ENCODE results near the gene GABARAP. TPM values are rescaled to one million over a fixed set of nuclear protein-coding genes. Genes with fewer than 3 reads are reported as not detected.
A peak's percentile ranks its signal among the peaks of the same experiment; 100 is the strongest.

GABARAP gene
- total and polyA plus RNA-seq, 12 donors: 440 to 733 (median 517) TPM

DNA sequence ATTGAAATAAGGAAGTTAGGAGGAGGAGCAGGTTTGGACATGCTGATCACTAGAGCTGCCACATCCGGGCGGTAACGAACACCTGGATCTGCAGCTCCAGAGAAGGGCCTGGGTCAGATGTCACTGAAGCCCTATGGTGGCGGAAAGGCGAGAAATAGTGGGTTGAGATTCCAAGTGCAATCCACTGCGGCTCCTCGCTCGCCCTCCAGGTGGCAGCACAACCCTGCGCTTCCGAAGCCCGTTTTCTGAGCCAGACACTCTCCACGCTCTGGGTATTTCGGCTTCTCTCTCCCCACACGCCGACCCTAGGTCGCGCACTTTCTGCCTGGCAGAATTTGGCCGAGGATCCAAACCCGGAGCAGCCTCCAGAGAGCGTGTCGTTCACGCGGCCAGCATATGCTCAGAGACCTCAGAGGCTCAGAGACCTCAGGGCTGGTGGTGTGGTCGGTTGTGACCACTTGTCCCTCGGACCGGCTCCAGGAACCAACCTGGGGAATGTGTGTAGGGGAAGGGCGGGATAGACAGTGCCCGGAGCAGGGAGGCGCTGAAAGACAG, 38.3 kb upstream of the GABARAP start:
- ATAC-seq (peak; percentile 51 to 78 (median 67)), DNase-seq (peak; percentile 83 to 86)
- H3K4me1 ChIP-seq: peaks cover 0 to 53% (median 28%) of the 10 kb centered on the region in 9 donors
- peaks cover 0 to 23% (median 7%) of the 10 kb centered on the region in 9 donors for H3K36me3 ChIP-seq
- TF ChIP-seq, protein P1, sequence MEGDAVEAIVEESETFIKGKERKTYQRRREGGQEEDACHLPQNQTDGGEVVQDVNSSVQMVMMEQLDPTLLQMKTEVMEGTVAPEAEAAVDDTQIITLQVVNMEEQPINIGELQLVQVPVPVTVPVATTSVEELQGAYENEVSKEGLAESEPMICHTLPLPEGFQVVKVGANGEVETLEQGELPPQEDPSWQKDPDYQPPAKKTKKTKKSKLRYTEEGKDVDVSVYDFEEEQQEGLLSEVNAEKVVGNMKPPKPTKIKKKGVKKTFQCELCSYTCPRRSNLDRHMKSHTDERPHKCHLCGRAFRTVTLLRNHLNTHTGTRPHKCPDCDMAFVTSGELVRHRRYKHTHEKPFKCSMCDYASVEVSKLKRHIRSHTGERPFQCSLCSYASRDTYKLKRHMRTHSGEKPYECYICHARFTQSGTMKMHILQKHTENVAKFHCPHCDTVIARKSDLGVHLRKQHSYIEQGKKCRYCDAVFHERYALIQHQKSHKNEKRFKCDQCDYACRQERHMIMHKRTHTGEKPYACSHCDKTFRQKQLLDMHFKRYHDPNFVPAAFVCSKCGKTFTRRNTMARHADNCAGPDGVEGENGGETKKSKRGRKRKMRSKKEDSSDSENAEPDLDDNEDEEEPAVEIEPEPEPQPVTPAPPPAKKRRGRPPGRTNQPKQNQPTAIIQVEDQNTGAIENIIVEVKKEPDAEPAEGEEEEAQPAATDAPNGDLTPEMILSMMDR (IDR thresholded peaks at IDR 0.05): peak; percentile 79 to 97 (median 95)
- peaks cover 0 to 38% (median 0%) of the 10 kb centered on the region in 7 donors for H3K27me3 ChIP-seq
- peak overlapping the region in 9 of 10 donors; percentile 41 to 66 (median 61) for H3K4me3 ChIP-seq
- H3K27ac ChIP-seq: peak overlapping the region; percentile 84 to 98 (median 92)
- no peaks in the 10 kb centered on the region for H3K9me3 ChIP-seq
- WGBS, 2 donors: 0 to 1% methylated on average over 29 of the region's 29 CpGs
- intact Hi-C loops (cut with DNase I): loop anchor here in 9 of 10 donors (1.0 to 5.0 kb wide), 7 partner anchors 16 to 68 kb away; partner anchors contain the start of genes ELP5 (in 1 of the 9) and NEURL4 (in 1 of the 9)

DNA sequence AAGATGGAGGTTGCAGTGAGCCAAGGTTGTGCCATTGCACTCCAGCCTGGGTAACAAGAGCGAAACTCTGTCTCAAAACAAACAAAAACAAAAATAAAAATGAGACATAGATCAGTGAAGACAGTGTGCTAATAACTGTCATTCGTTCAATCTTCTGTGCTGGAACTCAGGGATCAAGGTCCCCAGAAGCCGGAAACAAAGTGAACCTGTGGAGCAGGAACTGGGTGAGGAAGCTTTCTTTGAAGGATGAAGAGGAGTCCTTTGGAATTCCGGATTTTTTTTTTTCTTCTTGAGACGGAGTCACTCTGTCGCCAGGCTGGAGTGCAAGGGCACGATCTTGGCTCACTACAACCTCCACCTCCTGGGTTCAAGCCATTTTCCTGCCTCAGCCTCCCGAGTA, 37.2 kb upstream of the GABARAP start:
- Histone ChIP-seq H3K36me3 (peaks cover 0 to 11% (median 0%) of the 10 kb centered on the region in 9 donors), H3K27ac (no peak overlapping the region), H3K27me3 (peaks cover 0 to 35% (median 0%) of the 10 kb centered on the region in 7 donors), H3K9me3 (no peaks in the 10 kb centered on the region), H3K4me1 (peaks cover 0 to 41% (median 28%) of the 10 kb centered on the region in 9 donors), H3K4me3 (no peak overlapping the region)
- TF ChIP-seq, protein P1 (IDR thresholded peaks at IDR 0.05): no peak
- ATAC-seq (no peak), DNase-seq (no peak)
- WGBS, 2 donors: 85 to 93% methylated on average over 8 of the region's 8 CpGs
- intact Hi-C loops (cut with DNase I): no loop called here

DNA sequence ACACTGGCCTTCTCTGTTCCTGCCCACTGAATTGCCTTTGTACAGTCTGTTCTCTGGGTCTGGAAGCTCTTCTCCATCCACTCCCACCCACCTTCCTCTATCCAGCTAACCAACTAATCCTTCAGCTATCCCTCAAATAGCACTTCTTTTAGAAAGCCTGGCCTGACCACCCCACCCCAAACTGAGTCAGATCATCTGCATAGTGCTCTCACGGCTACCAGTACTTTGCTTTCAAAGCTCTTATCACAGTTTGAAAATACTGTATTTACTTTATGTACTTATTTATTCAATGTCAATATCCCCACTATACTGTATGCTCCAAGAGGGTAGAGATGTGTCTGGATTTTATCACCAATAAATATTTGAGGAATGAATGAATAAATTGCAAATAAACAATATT, 24.5 kb upstream of the GABARAP start:
- Histone ChIP-seq H3K4me3 (no peak overlapping the region), H3K36me3 (no peaks in the 10 kb centered on the region), H3K27ac (no peak overlapping the region), H3K9me3 (no peaks in the 10 kb centered on the region), H3K4me1 (peaks cover 2 to 20% (median 17%) of the 10 kb centered on the region in 9 donors), H3K27me3 (peaks cover 11 to 61% (median 45%) of the 10 kb centered on the region in 7 donors)
- DNase-seq: no peak
- TF ChIP-seq, protein P1 (IDR thresholded peaks at IDR 0.05): no peak
- WGBS, 2 donors: 57 to 68% methylated on average over 1 of the region's 1 CpG
- no peak for ATAC-seq
- intact Hi-C loops (cut with DNase I): no loop called here

DNA sequence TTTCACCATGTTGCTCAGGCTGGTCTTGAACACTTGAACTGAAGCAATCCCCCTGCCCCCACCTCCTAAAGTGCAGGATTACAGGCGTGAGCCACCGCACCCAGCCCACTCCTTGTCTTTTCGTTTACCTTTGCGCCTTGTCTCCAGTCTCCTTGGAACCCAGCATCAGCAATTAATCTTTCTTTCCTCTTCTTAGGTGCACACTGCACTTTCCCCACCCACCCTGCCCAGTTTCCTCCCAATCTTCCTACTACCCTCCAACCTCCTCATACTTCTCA, 21.5 kb upstream of the GABARAP start:
- H3K36me3 ChIP-seq: peaks cover 0 to 11% (median 3%) of the 10 kb centered on the region in 9 donors
- WGBS, 2 donors: 54 to 62% methylated on average over 4 of the region's 4 CpGs
- DNase-seq (no peak), ATAC-seq (no peak)
- intact Hi-C loops (cut with DNase I): loop anchor here in 1 of 10 donors (5.0 kb wide), 1 partner anchor 44 kb away; the partner anchor contains the start of gene EIF5A
- H3K27ac ChIP-seq: no peak overlapping the region
- H3K9me3 ChIP-seq: no peaks in the 10 kb centered on the region
- H3K27me3 ChIP-seq: peaks cover 14 to 64% (median 56%) of the 10 kb centered on the region in 7 donors
- TF ChIP-seq, protein P1 (IDR thresholded peaks at IDR 0.05): no peak
- H3K4me3 ChIP-seq: peak overlapping the region in 1 of 10 donors; percentile 51
- peaks cover 7 to 39% (median 29%) of the 10 kb centered on the region in 9 donors for H3K4me1 ChIP-seq

Data from heart right ventricle (tissue), 16 donors.